ENCODE results near the gene DUSP7. TPM values are rescaled to one million over a fixed set of nuclear protein-coding genes. Genes with fewer than 3 reads are reported as not detected.

Gene DUSP7
- total RNA-seq, 1 donor from 2014 or later, result 21.2 TPM

DNA sequence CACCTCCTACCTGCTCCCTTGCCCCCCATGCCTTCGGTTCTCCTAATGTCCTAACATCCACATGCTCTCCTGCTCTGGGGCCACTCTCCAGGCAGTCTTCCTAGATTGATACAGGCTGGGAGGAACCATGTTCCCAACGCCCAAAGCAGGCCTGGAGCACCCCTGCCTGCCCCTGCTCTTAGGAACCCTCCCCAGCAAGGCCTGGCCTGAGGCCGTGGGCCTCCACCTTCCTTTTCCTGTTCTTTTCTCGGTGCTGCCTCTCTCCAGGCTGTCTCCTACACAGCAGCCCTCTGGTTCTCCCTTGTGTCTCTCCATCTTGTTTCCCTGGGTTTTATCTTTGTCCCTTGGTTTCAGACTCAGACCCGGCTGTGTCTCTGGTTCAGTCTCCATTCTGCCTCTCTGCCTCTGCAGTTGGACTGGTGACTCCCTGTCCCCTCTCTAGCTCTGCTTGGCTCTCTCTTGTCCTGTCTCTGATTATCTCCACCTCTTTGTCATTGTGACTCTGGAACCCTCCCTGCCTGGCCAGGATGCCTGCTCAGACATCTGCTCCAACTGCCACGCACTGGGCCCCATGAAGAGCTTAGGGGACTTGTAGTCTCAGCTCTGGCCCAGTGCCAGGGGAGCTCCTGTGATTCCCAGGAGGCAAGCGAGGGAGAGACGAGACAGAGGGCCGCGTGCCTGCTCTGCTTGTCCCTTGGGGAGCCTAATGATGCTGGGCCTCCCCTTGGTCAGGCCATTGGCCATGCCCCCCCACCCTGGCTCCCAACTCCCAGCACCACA lies 34.7 kb downstream of the DUSP7 start:
- intact Hi-C loops (cut with DNase I), result loop anchor here (5.0 kb wide), 1 partner anchor 216 kb away; the partner anchor contains the start of gene TWF2
- peak; percentile 87 for DNase-seq (ENCODE audit: low spot score)

DNA sequence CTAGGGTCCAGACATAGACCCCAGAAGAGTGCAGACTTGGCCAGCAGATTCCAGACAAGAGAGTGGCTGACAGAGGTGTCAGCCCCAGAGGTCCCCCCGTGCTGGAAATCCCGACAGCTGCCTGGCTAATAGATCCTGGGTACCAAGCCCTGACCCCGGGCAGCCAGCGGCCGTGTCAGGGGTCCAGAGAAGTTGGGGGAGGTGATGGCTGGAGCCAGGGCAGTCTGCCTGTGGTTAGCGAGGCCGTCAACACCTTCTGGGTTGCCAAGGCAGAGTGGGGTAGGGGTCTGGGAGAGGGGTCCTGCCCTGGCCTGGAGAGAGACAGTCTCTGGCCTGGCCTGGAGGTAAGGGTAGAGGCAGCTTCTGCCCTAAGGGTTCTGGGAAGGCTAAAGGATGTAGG lies 35.6 kb downstream of the DUSP7 start:
- DNase-seq (ENCODE audit: low spot score), result no peak
- intact Hi-C loops (cut with DNase I), result loop anchor here (5.0 kb wide), 1 partner anchor 217 kb away; the partner anchor contains the start of gene TWF2

DNA sequence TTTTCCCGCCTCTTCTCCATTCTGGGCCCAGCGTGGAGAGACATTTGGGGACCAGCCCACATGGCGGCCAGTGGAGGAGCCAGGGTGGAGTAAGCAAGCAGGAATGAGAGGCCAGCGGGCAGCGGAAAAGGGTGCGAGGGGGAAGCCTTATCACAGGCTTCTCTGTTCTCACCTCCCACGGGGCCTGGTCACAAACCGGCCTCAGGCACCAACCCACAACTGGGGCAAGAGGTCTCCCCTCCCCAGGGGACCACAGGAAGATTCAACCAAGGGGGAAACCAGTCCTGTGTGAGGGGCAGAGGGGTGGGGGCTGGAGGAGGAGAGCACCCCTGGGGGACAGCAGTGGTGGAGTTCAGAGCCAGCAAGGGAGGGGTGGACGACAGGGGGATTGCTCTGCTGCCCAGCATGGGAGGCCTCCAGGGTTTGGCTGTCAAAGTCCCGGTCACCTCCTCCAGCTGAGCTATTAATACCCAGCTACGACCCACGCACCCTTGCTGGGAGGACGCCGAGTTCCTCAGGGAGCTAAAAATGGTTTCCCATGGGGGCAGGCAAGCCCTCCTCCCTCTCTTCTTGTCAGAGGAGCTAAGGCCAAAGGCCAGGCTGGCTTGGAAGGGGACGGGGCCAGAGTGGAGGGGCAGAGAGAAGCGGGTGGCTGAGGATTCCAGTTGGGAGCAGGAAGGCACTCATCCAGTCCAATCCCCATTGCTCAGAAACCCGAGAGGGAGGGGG lies 36.9 kb downstream of the DUSP7 start:
- DNase-seq (ENCODE audit: low spot score), result peak; percentile 88
- intact Hi-C loops (cut with DNase I), result loop anchor here (5.0 kb wide), 1 partner anchor 218 kb away; the partner anchor contains the start of gene TWF2

DNA sequence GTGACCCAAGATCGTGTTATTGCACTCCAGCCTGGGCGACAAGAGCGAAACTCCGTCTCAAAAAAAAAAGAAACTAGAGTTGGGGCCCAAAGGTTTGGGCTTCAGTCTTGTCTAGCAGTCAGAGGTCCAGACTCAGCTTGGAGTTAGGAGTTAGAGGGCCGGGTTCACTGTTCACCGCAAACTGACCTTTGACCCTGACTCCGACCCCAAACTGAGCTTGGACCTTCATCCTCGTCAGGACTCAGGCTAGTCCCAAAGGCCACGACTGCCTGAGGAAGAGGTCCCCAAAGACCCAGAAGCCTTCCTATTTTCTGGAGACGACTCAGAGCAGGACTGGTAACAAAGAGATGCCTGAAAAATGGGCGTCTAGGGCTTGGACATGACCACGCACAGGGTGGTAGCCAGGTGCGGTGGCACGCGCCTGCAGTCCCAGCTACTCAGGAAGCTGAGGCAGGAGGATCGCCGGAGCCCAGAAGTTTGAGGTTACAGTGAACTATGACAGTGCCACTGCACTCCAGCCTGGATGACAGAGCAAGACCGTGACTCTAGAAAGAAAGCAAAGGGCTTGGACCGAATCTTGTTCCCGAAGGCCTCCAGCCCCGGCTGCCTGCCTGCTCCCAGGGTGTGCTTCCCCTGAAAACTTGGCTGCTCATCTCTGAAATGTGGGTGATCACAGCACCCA lies 37.9 kb downstream of the DUSP7 start:
- intact Hi-C loops (cut with DNase I), result no loop called here
- no peak for DNase-seq (ENCODE audit: low spot score)

DNA sequence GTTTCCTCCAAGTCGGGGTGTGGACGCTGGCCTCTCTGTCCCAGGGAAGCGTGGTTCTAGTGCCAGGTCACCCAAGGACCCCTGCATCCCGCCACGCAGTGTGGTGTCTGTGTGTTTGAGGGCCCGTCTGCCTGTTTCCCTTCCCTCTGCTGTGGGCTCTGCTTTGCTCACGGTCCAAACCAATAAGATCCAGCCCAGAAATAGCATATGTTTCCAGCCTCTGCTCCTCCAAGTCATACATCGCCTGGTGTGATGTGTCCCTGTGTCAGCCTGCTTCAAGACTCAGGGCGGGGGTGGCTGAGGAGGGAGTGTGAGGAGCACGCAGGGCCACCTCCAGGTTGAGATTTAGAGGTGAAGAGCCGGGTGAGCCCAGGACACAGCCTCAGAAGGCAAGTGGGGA lies 38.8 kb downstream of the DUSP7 start:
- intact Hi-C loops (cut with DNase I), result no loop called here
- DNase-seq (ENCODE audit: low spot score), result no peak

DNA sequence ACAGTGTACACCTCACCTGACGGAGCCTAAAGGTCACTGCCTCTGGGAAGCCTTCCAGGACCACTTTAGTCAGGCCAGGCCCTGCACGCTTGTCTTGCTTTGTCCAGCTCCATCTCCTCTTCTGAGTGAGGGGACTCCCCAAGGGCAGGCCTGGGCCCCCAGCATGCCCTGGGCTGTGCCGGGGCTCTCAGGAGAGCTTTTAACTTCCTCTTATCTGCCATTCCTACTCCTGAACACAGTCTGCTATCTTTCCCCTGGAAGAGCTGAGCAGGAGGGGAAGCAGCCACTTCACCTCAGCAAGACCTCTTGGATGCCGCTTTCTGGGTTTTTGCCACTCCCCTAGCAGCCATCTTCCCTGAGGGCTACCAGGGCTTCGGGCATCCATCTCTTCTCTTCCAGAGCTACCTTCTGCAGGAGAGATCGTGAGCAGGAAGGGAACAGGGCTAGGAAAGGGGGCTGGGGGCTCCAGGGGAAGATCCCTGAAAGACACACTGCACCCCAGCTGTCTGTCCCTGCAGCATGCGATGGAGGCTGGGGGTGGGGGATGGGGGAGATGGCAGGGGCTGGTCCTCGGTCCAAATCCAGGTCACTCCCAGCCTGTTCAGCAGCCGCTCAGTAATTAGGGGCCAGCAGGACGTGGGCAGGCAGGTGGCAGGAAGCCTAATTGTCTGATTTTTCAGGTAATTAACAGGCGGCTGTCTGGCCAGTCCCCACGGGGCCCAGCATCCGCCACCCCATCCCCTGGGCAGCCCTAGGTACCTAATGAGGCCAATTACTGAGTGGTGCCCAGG lies 40.7 kb downstream of the DUSP7 start:
- intact Hi-C loops (cut with DNase I), result no loop called here
- DNase-seq (ENCODE audit: low spot score), result no peak

DNA sequence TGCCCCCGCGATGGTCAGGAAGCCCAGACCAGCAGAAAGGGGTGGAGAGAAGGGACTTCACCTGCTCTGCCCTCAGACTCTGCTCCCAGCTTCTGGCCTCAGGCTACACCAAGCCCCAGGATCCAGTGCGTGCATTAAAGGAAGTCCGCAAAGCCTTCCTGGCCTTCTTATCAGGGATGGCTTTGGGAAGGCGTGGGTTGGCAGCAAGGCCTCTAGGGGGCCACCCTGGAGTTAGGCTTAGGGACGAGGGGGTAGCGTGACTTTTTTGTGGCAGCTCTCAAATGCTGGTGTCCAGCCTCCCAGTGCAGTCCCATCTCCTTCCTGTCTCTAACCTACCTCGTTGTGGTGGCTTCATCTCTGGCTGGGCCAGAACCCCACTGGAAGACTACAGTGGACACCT lies 41.8 kb downstream of the DUSP7 start:
- no peak for DNase-seq (ENCODE audit: low spot score)
- intact Hi-C loops (cut with DNase I), result no loop called here

DNA sequence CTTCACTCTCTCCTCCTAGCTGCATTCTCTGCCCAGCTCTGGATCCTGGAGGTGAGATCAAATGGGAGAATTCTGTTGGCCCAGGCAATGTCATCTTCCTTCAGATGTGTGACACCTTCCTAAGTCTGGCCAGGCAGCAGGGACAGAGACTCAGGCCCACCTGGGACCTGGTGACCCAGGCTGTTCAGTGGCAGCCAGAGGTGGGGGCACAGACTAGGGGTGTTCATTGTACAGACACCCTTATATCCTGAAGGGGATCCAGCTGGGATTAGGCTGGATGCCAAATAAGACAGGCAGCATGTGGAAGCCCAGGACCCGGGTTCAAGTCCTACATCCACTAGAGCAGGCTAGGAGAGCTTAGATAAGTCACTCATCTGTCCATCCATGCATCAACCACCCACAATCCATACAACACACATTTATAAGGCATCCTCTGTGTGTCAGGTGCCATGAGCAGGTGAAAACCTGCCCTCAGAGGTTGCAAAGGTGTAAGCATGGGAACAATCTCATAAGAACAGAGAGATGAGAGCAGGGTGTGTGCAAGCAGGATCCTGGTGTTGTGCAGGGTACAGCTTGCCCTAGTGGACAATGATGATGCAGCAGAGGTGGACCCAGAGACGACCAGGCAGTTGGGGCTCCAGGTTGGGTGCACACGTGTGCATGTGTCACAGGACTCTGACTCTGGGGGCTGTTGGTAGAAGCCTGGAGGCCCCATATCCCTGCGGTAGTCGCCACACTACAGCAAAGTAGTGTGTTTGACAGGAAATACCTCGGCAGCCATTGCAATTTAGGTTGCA lies 42.4 kb downstream of the DUSP7 start:
- no peak for DNase-seq (ENCODE audit: low spot score)
- intact Hi-C loops (cut with DNase I), result no loop called here

DNA sequence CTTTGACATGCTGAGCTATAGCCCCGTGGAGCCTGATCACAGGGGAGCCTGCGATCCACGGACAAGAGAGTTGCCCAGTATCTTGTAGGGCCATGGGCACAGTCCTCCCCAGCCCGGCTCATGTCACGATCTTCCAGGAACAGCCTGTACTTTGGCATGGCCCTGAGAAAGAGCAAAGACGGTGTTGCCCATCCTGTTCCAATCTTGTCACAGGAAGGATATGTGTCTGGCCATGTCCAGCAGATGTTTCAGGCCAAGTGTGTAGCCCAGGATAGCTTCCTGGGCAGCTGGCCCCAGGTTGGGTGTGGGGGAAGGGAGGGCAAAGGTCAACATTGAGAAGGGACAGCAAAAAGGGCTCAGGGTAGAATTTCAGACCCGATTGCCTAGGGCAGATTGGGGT lies 43.7 kb downstream of the DUSP7 start:
- intact Hi-C loops (cut with DNase I), result no loop called here
- DNase-seq (ENCODE audit: low spot score), result no peak

DNA sequence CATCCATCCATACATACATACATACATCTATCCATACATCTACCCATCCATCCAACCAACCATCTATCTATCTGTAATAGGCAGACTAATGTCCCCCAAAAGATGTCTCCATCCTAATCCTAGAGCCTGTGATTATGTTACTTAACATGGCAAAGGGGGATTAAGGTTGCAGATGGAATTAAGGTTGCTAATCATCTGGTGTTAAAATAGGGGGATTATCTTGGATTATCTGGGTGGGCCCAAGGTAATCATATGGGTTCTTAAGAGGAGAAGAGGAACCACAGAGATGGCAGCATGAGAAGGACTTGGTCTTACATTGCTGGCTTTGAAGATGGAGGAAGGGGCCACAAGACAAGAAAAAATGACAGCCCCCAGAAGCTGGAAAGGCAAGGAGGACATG lies 45.9 kb downstream of the DUSP7 start:
- intact Hi-C loops (cut with DNase I), result no loop called here
- DNase-seq (ENCODE audit: low spot score), result no peak

DNA sequence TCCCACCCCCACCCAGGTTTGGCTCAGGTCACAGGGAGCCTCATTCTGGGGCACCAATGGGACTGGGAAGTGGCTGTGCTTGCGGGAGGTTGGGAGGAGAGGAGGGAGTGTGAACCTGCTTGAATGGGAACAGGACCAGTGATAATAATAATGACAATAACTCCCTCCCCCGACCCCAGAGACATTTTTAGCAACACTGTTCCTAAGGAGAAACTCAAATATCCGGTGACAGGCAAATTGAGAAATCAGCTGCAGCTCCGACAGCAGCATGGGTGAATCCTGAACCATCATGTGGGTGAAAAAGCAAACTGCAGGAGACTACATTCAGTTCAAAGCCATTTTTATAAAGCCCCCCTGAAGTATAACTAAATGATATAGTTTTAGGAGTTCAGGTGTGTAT lies 49.1 kb downstream of the DUSP7 start:
- intact Hi-C loops (cut with DNase I), result loop anchor here (10.0 kb wide), 2 partner anchors 208 to 328 kb away; no protein-coding TSS in a partner anchor
- DNase-seq (ENCODE audit: low spot score), result no peak

DNA sequence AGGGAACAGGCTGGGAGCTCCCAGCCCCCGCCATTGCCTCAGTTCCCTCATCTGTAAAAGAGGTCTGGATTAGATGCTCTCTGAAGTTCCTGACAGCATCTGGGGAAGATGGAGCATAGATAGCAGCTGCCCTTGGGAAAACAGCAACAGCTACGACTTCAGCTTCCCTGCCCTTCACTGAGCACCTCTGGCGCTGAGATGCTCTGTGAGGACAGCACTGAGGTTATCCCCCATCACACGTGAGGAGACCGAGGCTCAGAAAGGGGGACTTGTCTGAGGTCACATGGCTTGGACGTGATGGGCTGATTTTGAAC lies 49.6 kb downstream of the DUSP7 start:
- intact Hi-C loops (cut with DNase I), result loop anchor here (10.0 kb wide), 2 partner anchors 208 to 328 kb away; no protein-coding TSS in a partner anchor
- DNase-seq (ENCODE audit: low spot score), result no peak

DNA sequence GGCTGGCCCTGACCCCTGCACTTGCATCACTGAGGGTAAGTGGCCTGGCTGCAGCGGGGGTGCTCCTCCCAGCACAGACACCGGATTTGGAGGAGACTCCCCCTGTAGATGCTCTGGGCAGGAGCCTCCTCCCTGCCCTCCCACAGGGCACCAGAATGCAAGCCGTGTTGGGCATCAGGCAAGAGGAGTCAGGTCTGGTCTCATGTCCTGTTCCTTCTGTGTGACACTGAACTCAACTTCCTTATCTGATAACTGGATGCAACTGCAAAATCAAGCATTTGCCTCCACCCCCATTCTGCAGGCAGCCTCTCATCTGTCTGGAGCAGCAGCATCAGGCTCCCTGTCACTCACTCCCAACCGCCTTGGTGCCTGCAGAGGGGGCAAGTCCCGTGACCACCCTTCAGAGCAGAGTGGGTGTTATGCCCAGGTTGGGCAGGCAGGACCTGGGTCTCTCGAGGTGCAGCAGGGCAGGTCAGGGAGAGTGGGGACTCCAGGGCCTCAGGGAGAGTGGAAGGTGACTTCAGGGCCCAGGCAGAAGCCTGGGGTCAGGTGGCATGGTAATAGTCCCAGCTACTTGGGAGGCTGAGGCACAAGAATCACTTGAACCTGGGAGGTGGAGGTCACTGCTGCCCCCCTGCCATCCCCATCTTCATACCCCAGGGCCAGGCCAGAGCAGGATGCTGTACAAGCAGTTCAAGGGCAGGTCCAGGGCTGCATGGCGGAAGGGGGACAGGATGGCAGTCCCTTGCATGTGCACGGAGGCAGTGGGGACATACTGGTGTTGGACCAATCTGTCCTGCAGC lies 50.2 kb downstream of the DUSP7 start:
- no peak for DNase-seq (ENCODE audit: low spot score)
- intact Hi-C loops (cut with DNase I), result loop anchor here (10.0 kb wide), 2 partner anchors 209 to 329 kb away; no protein-coding TSS in a partner anchor

DNA sequence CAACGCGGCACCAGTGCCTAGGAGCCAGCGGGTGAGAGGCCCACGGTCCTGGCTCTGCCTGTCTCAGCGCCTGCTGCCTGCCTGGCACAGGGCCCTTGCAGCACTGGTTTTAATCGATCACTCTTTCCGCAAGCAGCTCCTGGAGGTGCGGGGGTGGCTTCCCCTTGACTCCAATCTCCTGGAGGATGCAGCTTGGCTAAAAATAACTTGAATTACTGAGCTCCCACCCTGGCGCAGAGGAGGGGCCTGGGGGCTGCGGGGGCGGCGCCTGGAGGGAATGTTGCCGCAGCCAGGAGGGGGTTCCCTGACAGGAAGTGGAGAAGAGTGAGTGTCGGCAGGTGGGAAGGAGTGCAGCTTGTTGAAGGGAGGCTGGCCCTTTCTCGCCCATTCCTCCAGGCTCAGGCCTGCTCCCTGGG lies 50.8 kb downstream of the DUSP7 start:
- no peak for DNase-seq (ENCODE audit: low spot score)

DNA sequence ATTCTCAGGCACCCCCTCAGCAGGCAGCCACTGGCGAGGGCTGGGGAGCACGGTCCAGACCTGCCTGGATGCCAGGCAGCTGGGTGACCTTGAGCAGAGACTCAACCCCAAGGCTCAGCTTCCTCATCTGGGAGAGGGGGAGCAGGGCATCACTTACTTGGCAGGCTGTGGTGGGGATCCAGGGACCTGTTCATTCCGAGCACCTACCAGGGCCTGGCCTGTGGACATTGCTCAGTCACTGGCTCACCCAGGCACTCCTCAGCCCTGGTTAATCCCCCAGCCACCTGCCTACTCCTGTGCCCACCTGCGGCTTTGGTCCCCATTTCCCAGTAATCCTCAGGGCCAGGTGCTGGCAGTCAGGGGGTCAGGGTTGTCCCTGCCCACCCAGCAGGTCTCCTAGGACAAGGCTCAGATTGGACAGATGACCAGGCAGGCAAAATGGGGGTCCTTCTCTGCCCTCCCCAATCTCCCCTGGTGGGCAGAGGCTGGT lies 51.4 kb downstream of the DUSP7 start:
- DNase-seq (ENCODE audit: low spot score), result no peak
- intact Hi-C loops (cut with DNase I), result loop anchor here (1.0 to 10.0 kb wide), 5 partner anchors 48 to 330 kb away; no protein-coding TSS in a partner anchor

More for the DNA sequence above, 50.8 kb downstream of the DUSP7 start:
- intact Hi-C loops (cut with DNase I), result loop anchor here (1.0 to 10.0 kb wide), 3 partner anchors 103 to 329 kb away; no protein-coding TSS in a partner anchor

DNA sequence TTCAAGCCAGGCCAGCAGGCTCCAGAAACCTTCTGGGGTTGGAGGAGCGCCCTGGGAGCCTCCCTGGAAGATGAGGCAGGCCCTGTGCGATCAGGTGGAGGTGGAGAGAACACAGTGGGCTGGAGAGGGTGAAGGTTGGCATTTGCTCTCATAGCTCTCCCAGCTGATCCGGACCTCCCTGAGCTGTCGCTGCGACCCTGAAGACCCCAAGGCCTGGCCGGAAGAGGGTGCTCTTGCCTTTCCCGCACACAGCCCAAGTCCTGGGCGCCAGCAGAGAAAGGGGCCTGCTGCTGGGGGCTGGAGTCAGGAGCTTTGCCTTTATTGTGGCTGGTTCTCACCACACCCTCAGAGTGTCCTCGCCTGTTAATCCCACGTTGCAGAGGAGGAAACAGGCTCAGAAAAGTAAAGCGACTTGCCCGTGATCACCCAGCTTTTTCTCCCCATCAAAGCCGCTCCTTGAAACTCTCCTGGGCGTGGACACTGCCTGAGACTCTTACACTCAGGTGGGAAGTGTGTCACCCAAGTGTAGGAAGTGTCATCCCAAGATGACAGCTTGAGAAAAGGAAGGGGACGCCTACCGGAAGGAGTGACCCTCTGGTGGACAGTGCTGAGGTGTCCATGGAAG lies 52.1 kb downstream of the DUSP7 start:
- intact Hi-C loops (cut with DNase I), result loop anchor here (1.0 to 10.0 kb wide), 4 partner anchors 49 to 331 kb away; no protein-coding TSS in a partner anchor
- no peak for DNase-seq (ENCODE audit: low spot score)

DNA sequence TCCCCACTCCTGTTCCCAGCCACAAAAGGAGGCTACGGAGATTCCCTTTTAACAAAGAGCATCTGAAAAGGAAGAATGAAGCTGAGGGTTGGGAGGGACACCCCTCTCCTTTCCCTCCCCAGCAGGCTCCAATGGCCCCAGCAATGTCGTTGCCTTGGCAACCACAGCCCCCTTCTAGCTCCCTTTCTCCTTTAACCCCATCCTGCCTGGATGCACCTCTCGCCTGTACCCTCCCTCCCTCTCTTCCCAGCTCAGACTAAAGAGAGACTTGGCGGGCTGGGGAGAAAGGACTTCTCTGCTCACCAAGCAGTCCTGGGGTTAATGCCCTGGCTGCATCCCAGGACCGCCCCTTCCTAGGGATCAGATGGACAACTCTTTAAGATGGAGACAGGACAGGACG lies 53.6 kb downstream of the DUSP7 start:
- no peak for DNase-seq (ENCODE audit: low spot score)
- intact Hi-C loops (cut with DNase I), result loop anchor here (10.0 kb wide), 2 partner anchors 212 to 332 kb away; no protein-coding TSS in a partner anchor

Data from cardiac septum (tissue), 1 donor.